Endothelial cell of umbilical vein (primary cell): Measurements from ENCODE around the gene ZFR. TPM values are rescaled to one million over a fixed set of nuclear protein-coding genes. Genes with fewer than 3 reads are reported as not detected.
"Not testable (repeated sequence)": the region's sequence is repeated elsewhere in the genome, so short reads cannot be mapped to it uniquely, and the experiment has no call there.

Experiments
- BruUV-seq: library from RNA; stranded (reverse); fragments of 400-500 nt; replicated peaks from 2 replicates; lab custom pipeline; 2021; lab: Mats Ljungman, UMichigan
- CTCF ChIA-PET: fragments of 300-600, 350-600 bp; sonication (Branson Sonifier 250); formaldehyde crosslinking; loops from one replicate; lab custom pipeline; 2021; ENCODE audit warnings: antibody characterized with exemption, inconsistent platforms; lab: Charles Lee
- POLR2A ChIA-PET: fragments of 300-600, 350-600 bp; sonication (Branson Sonifier 250); formaldehyde crosslinking; loops from one replicate; lab custom pipeline; 2021; ENCODE audit warnings: antibody characterized with exemption, inconsistent platforms; lab: Charles Lee
- DNase-seq: peaks from one replicate; pipeline ENCODE4 v3.0.0-alpha.2; 2011; ENCODE audit warnings: low read depth, low spot score
- FAIRE-seq: peaks from 2 replicates; lab custom pipeline; 2011; peaks lifted over from hg19 to GRCh38; lab: Jason Lieb, UNC
- H2AFZ ChIP-seq: 2 replicates; pipeline ENCODE4 v1.6.0; 2012; ENCODE audit warnings: low read depth, low read length, control low read depth, inconsistent platforms
- H3K27ac ChIP-seq: 2 replicates; pipeline ENCODE4 v1.5.1; 2011; ENCODE audit warnings: low read depth, mild to moderate bottlenecking, control low read depth, low read length, moderate library complexity; ENCODE audit not compliant: insufficient read depth
- H3K27me3 ChIP-seq, 2 experiments: 2 replicates each; pipeline versions ENCODE4 v1.6.0 to v1.6.1; 2011; ENCODE audit warnings: low read length in 2 of 2, mixed read lengths in 1 of 2; ENCODE audit not compliant: control insufficient read depth in 2 of 2, insufficient read depth in 2 of 2
- H3K36me3 ChIP-seq, 2 experiments: 2 replicates in 1 of 2; 3 replicates in 1 of 2; pipeline ENCODE4 v1.5.1; 2011; ENCODE audit warnings: low read length in 2 of 2, mild to moderate bottlenecking in 1 of 2, moderate library complexity in 1 of 2; ENCODE audit not compliant: control insufficient read depth in 2 of 2, insufficient read depth in 2 of 2; ENCODE audit errors: extremely low read depth in 1 of 2
- H3K4me1 ChIP-seq: 3 replicates; pipeline ENCODE4 v1.5.1; 2011; ENCODE audit warnings: mild to moderate bottlenecking, low read length; ENCODE audit not compliant: control insufficient read depth, insufficient read depth; ENCODE audit errors: extremely low read depth
- H3K4me2 ChIP-seq: 2 replicates; pipeline ENCODE4 v1.6.1; 2011; ENCODE audit warnings: low read length, control low read depth, mixed read lengths; ENCODE audit not compliant: insufficient read depth
- H3K4me3 ChIP-seq, 3 experiments: fragments of 200-600 bp in 1 of 3; sonication (generic), shearing (Covaris generic) in 1 of 3; replicated peaks in 1 of 3; 2 replicates each; pipeline ENCODE4 v1.5.1; 2011 to 2016; ENCODE audit warnings: control low read depth in 3 of 3, low read length in 3 of 3, mild to moderate bottlenecking in 2 of 3, inconsistent platforms in 1 of 3, low read depth in 1 of 3, moderate library complexity in 1 of 3; ENCODE audit not compliant: insufficient read depth in 1 of 3
- H3K79me2 ChIP-seq: 2 replicates; pipeline ENCODE4 v1.6.0; 2012; ENCODE audit warnings: low read length, inconsistent platforms; ENCODE audit not compliant: control insufficient read depth, insufficient read depth
- H3K9ac ChIP-seq: replicated peaks from 2 replicates; pipeline ENCODE3; 2011; ENCODE audit warnings: low read length, control low read depth; ENCODE audit not compliant: insufficient read depth; ENCODE audit errors: extremely low read depth
- H3K9me1 ChIP-seq: replicated peaks from 3 replicates; pipeline ENCODE4 v1.6.0; 2011; ENCODE audit warnings: mild to moderate bottlenecking, low read length; ENCODE audit not compliant: control insufficient read depth, insufficient read depth; ENCODE audit errors: extremely low read depth
- H3K9me3 ChIP-seq: replicated peaks from 2 replicates; pipeline ENCODE4 v1.5.1; 2012; ENCODE audit warnings: low read length, inconsistent platforms; ENCODE audit not compliant: control insufficient read depth, insufficient read depth
- H4K20me1 ChIP-seq: replicated peaks from 2 replicates; pipeline ENCODE3; 2011; ENCODE audit warnings: mild to moderate bottlenecking, low read length; ENCODE audit not compliant: control insufficient read depth, insufficient read depth; ENCODE audit errors: extremely low read depth
- EZH2 ChIP-seq: IDR thresholded peaks from 2 replicates; pipeline ENCODE4 v1.6.1; 2012; ENCODE audit warnings: borderline replicate concordance, low read depth, mild to moderate bottlenecking, moderate library complexity, low read length, inconsistent platforms; ENCODE audit not compliant: severe bottlenecking
- FOS ChIP-seq: IDR thresholded peaks from 2 replicates; pipeline ENCODE4 v1.6.1; 2011; ENCODE audit warnings: mild to moderate bottlenecking, low read length, moderate library complexity, borderline replicate concordance; ENCODE audit not compliant: insufficient read depth
- GATA2 ChIP-seq: IDR thresholded peaks from 2 replicates; pipeline ENCODE4 v1.7.0; 2011; ENCODE audit warnings: low read depth, mild to moderate bottlenecking, moderate library complexity, mixed read lengths, low read length; ENCODE audit not compliant: insufficient read length, insufficient read depth
- JUN ChIP-seq: IDR thresholded peaks from 2 replicates; pipeline ENCODE4 v1.6.1; 2011; ENCODE audit warnings: borderline replicate concordance, low read depth; ENCODE audit not compliant: insufficient read length, insufficient read depth
- MYC ChIP-seq: IDR thresholded peaks from one replicate; pipeline ENCODE4 v1.6.1; 2011; ENCODE audit warnings: mild to moderate bottlenecking, low read depth, low read length
- POLR2A ChIP-seq: IDR thresholded peaks from 2 replicates; pipeline ENCODE4 v1.6.1; 2012; ENCODE audit warnings: low read depth, mild to moderate bottlenecking, control low read depth, low read length
- POLR2AphosphoS5 ChIP-seq: IDR thresholded peaks from 2 replicates; pipeline ENCODE4 v1.6.1; 2012; ENCODE audit warnings: low read depth, mild to moderate bottlenecking, control low read depth, low read length, moderate library complexity; ENCODE audit not compliant: insufficient read depth
- dilution Hi-C: fragments of 300-500 bp; cut with MboI; formaldehyde crosslinking; loops from one replicate; pipeline ENCODE4 v1.15.0; 2019; ENCODE audit warnings: low sequenced_read_pairs; ENCODE audit not compliant: extremely low pct_ligation_motif_present
- intact Hi-C: fragments of 100-400 bp; cut with micrococcal nuclease; formaldehyde crosslinking; loops from one replicate; pipeline ENCODE4 v1.10.0; 2022
- polyA plus RNA-seq, 4 experiments: library from polyadenylated mRNA; depleted of rRNA in 3 of 4; stranded (reverse) in 3 of 4; unstranded in 1 of 4; fragments of >200 nt; gene quantifications; 2 replicates each; pipeline versions ENCODE4 v1.2.1 to v1.2.3, GENCODE V29; 2011 to 2012; ENCODE audit warnings: missing spikeins in 1 of 4
- total RNA-seq: library from RNA; stranded (reverse); gene quantifications from 2 replicates; pipeline ENCODE4 v1.2.3, GENCODE V29; 2021
- TF ChIP-seq, protein P1 (sequence below): IDR thresholded peaks from 2 replicates; pipeline ENCODE4 v1.6.1; 2011; ENCODE audit not compliant: insufficient read depth, insufficient read length
- TF ChIP-seq, protein P2 (sequence below), 2 donors: IDR thresholded peaks; 1 replicate in 1 of 2; 2 replicates in 1 of 2; pipeline ENCODE4 v1.5.1; 2011; ENCODE audit warnings: low read length in 2 of 2, mild to moderate bottlenecking in 2 of 2, moderate library complexity in 2 of 2, control low read depth in 1 of 2, inconsistent platforms in 1 of 2, low read depth in 1 of 2; ENCODE audit not compliant: insufficient read depth in 1 of 2; ENCODE audit errors: extremely low read depth in 1 of 2

ZFR gene
- total and polyA plus RNA-seq, 2 donors (not counting 3 experiments of a cell fraction or from before 2014, with no cell fraction given), result 60.1 to 79.4 TPM

DNA sequence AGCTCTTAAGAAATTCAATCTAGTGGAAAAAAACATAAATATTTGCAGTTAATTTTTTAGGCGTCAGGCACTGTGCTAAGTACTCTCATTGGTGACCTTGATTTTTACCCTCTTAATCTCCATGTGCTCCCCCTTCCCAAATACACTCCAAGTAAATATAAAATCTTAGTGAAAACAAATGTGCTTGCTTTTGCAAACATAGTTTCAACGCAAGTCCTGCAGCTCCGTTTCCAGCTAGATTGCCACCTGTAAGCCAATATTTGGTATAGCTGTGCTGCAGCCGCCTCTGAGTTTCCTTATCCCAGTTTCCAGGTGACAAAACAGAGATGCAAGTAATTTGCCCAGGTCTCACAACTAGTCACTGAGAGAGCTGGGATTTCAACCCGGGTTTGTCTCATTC lies 129.9 kb downstream of the ZFR start:
- Histone ChIP-seq H3K79me2 (peaks cover 25% of the 10 kb centered on the region), H3K27me3 (no peaks in the 10 kb centered on the region), H3K27ac (no peak overlapping the region), H3K9ac (no peak overlapping the region), H3K4me2 (no peak overlapping the region), H3K4me1 (peaks cover 7% of the 10 kb centered on the region), H4K20me1 (peaks cover 2% of the 10 kb centered on the region), H2AFZ (no peak overlapping the region), H3K9me1 (no peaks in the 10 kb centered on the region), H3K36me3 (no peaks in the 10 kb centered on the region), H3K9me3 (no peaks in the 10 kb centered on the region), H3K4me3 (no peak overlapping the region)
- TF ChIP-seq, protein P1, sequence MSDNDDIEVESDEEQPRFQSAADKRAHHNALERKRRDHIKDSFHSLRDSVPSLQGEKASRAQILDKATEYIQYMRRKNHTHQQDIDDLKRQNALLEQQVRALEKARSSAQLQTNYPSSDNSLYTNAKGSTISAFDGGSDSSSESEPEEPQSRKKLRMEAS, result no peak
- TF ChIP-seq MYC (no peak), FOS (no peak), JUN (no peak), EZH2 (no peak), GATA2 (no peak), POLR2AphosphoS5 (no peak), POLR2A (no peak)
- TF ChIP-seq, protein P2, sequence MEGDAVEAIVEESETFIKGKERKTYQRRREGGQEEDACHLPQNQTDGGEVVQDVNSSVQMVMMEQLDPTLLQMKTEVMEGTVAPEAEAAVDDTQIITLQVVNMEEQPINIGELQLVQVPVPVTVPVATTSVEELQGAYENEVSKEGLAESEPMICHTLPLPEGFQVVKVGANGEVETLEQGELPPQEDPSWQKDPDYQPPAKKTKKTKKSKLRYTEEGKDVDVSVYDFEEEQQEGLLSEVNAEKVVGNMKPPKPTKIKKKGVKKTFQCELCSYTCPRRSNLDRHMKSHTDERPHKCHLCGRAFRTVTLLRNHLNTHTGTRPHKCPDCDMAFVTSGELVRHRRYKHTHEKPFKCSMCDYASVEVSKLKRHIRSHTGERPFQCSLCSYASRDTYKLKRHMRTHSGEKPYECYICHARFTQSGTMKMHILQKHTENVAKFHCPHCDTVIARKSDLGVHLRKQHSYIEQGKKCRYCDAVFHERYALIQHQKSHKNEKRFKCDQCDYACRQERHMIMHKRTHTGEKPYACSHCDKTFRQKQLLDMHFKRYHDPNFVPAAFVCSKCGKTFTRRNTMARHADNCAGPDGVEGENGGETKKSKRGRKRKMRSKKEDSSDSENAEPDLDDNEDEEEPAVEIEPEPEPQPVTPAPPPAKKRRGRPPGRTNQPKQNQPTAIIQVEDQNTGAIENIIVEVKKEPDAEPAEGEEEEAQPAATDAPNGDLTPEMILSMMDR (IDR thresholded peaks at IDR 0.05; ENCODE audit: extremely low read depth in 1 of 2, insufficient read depth in 1 of 2, low read depth in 1 of 2, low read length in 2 of 2), result no peak
- intact Hi-C loops, result no loop called here
- FAIRE-seq (no peak), DNase-seq (no peak)
- ChIA-PET CTCF (no interaction called here), POLR2A (no interaction called here)
- no TSS peak for BruUV-seq
- dilution Hi-C loops, result no loop called here

DNA sequence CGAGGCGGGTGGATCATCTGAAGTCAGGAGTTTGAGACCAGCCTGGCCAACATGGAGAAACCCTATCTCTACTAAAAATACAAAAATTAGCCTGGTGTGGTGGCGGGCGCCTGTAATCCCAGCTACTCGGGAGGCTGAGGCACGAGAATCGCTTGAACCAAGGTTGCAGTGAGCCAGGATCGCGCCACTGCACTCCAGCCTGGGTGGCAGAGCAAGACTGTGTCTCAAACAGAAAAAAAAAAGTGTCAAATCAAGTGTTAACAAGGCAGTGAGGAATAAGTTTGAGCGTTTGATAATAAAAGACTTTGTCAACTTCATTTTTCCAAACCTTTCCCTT lies 130.4 kb downstream of the ZFR start:
- H3K27ac ChIP-seq, BruUV-seq, H3K4me1 ChIP-seq, H3K4me2 ChIP-seq, H3K9me1 ChIP-seq, DNase-seq, H3K4me3 ChIP-seq, H3K9me3 ChIP-seq, intact Hi-C loops, POLR2A ChIA-PET, H3K9ac ChIP-seq, dilution Hi-C loops, H3K36me3 ChIP-seq, H2AFZ ChIP-seq, H4K20me1 ChIP-seq, H3K27me3 ChIP-seq: not testable (repeated sequence)
- FAIRE-seq, result peak; percentile 31
- peaks cover 30% of the 10 kb centered on the region for H3K79me2 ChIP-seq
- CTCF ChIA-PET, result interaction anchor here (1.0 to 2.8 kb wide), 2 partner anchors 16 to 82 kb away, joined by 3 to 12 read pairs; no protein-coding TSS in a partner anchor
